ENCODE data around the gene CREBBP. TPM values are rescaled to one million over a fixed set of nuclear protein-coding genes. Genes with fewer than 3 reads are reported as not detected.

The CREBBP gene
- total RNA-seq, 1 experiment from 2014 or later = 79.6 TPM

GRCh38 chr16:3756113-3756512 lies 124.4 kb downstream of the CREBBP start:
- no peak overlapping the region for H3K4me3 ChIP-seq (ENCODE audit: low read depth, low read length, poor library complexity, severe bottlenecking)
- ChIA-PET POLR2A (ENCODE audit: low non-redundant PET) (no interaction called here), CTCF (no interaction called here)
- BruUV-seq (replicated peaks) = no TSS peak
- no peak for DNase-seq (ENCODE audit: low spot score)
- TF ChIP-seq EZH2 (IDR thresholded peaks at IDR 0.05; ENCODE audit: borderline replicate concordance, low read depth, low read length, poor library complexity, severe bottlenecking) = no peak
- TF ChIP-seq CTCF (conservative IDR thresholded peaks at IDR 0.05; ENCODE audit: low read depth, low read length) = no peak
- no peak overlapping the region for H3K27ac ChIP-seq (ENCODE audit: low read depth, low read length, poor library complexity, severe bottlenecking)
- intact Hi-C loops (cut with micrococcal nuclease; ENCODE audit: unreplicated experiment) = no loop called here
- no peaks in the 10 kb centered on the region for H3K27me3 ChIP-seq (replicated peaks; ENCODE audit: insufficient read depth, low read depth, low read length, poor library complexity)
- H3K36me3 ChIP-seq (ENCODE audit: insufficient read depth, low read length, poor library complexity, severe bottlenecking) = peaks cover 42% of the 10 kb centered on the region
- no peaks in the 10 kb centered on the region for H3K9me3 ChIP-seq (ENCODE audit: low read depth, low read length, poor library complexity, severe bottlenecking)
- peaks cover 29% of the 10 kb centered on the region for H3K4me1 ChIP-seq (ENCODE audit: insufficient read depth, low read length, poor library complexity, severe bottlenecking)

GRCh38 chr16:3755249-3755648 lies 125.3 kb downstream of the CREBBP start:
- no peak for DNase-seq (ENCODE audit: low spot score)

GRCh38 chr16:3754772-3755171 lies 125.7 kb downstream of the CREBBP start:
- no peak for TF ChIP-seq EZH2 (IDR thresholded peaks at IDR 0.05; ENCODE audit: borderline replicate concordance, low read depth, low read length, poor library complexity, severe bottlenecking)
- TF ChIP-seq CTCF (conservative IDR thresholded peaks at IDR 0.05; ENCODE audit: low read depth, low read length) = no peak
- Histone ChIP-seq H3K4me1 (ENCODE audit: insufficient read depth, low read length, poor library complexity, severe bottlenecking) (peaks cover 29% of the 10 kb centered on the region), H3K36me3 (ENCODE audit: insufficient read depth, low read length, poor library complexity, severe bottlenecking) (peaks cover 52% of the 10 kb centered on the region), H3K9me3 (ENCODE audit: low read depth, low read length, poor library complexity, severe bottlenecking) (no peaks in the 10 kb centered on the region), H3K4me3 (ENCODE audit: low read depth, low read length, poor library complexity, severe bottlenecking) (no peak overlapping the region), H3K27me3 (replicated peaks; ENCODE audit: insufficient read depth, low read depth, low read length, poor library complexity) (no peaks in the 10 kb centered on the region), H3K27ac (ENCODE audit: low read depth, low read length, poor library complexity, severe bottlenecking) (no peak overlapping the region)
- intact Hi-C loops (cut with micrococcal nuclease; ENCODE audit: unreplicated experiment) = no loop called here
- ChIA-PET POLR2A (ENCODE audit: low non-redundant PET) (no interaction called here), CTCF (no interaction called here)
- no peak for DNase-seq (ENCODE audit: low spot score)
- BruUV-seq (replicated peaks) = no TSS peak

More at GRCh38 chr16:3755249-3755648, 125.3 kb downstream of the CREBBP start:
- Histone ChIP-seq H3K36me3 (ENCODE audit: insufficient read depth, low read length, poor library complexity, severe bottlenecking) (peaks cover 47% of the 10 kb centered on the region), H3K27me3 (replicated peaks; ENCODE audit: insufficient read depth, low read depth, low read length, poor library complexity) (no peaks in the 10 kb centered on the region), H3K27ac (ENCODE audit: low read depth, low read length, poor library complexity, severe bottlenecking) (no peak overlapping the region), H3K4me1 (ENCODE audit: insufficient read depth, low read length, poor library complexity, severe bottlenecking) (peaks cover 29% of the 10 kb centered on the region), H3K9me3 (ENCODE audit: low read depth, low read length, poor library complexity, severe bottlenecking) (no peaks in the 10 kb centered on the region), H3K4me3 (ENCODE audit: low read depth, low read length, poor library complexity, severe bottlenecking) (no peak overlapping the region)
- TF ChIP-seq CTCF (conservative IDR thresholded peaks at IDR 0.05; ENCODE audit: low read depth, low read length) (no peak), EZH2 (IDR thresholded peaks at IDR 0.05; ENCODE audit: borderline replicate concordance, low read depth, low read length, poor library complexity, severe bottlenecking) (no peak)
- intact Hi-C loops (cut with micrococcal nuclease; ENCODE audit: unreplicated experiment) = no loop called here
- POLR2A ChIA-PET (ENCODE audit: low non-redundant PET) = no interaction called here
- BruUV-seq (replicated peaks) = no TSS peak
- CTCF ChIA-PET = no interaction called here

Measured in A673 (cell line).